Nephron (organoid): Measurements from ENCODE around the gene AAGAB.

Experiments
- H3K27ac Mint-ChIP-seq, 3 experiments: 2 replicates each; pipeline ENCODE4 v1.8.0; 2020; ENCODE audit warnings: mixed read lengths in 3 of 3, mild to moderate bottlenecking in 2 of 3, moderate library complexity in 1 of 3
- H3K27me3 Mint-ChIP-seq: 2 replicates; pipeline ENCODE4 v1.8.0; 2021; ENCODE audit warnings: low read depth, mild to moderate bottlenecking, moderate library complexity, mixed read lengths
- H3K36me3 Mint-ChIP-seq: 2 replicates; pipeline ENCODE4 v1.8.0; 2020; ENCODE audit warnings: low read depth, mixed read lengths
- H3K4me1 Mint-ChIP-seq: 2 replicates; pipeline ENCODE4 v1.8.0; 2020; ENCODE audit warnings: mixed read lengths
- H3K4me3 Mint-ChIP-seq, 3 experiments: 2 replicates each; pipeline ENCODE4 v1.8.0; 2020; ENCODE audit warnings: mild to moderate bottlenecking in 3 of 3, mixed read lengths in 3 of 3, moderate library complexity in 2 of 3
- H3K9me3 Mint-ChIP-seq: 2 replicates; pipeline ENCODE4 v1.8.0; 2020; ENCODE audit warnings: mixed read lengths
- CTCF ChIP-seq, 3 experiments: fragments of 200-600 bp; sonication (generic); IDR thresholded peaks; one replicate each; pipeline ENCODE4 v1.5.0; 2021; ENCODE audit warnings: antibody characterized with exemption in 3 of 3; ENCODE audit not compliant: unreplicated experiment in 3 of 3

The AAGAB gene

GRCh38 chr15:67186688-67187087 lies 67.8 kb downstream of the AAGAB start:
- no peaks in the 10 kb centered on the region for H3K9me3 Mint-ChIP-seq
- no peak overlapping the region for H3K4me3 Mint-ChIP-seq
- H3K4me1 Mint-ChIP-seq: peaks cover 44% of the 10 kb centered on the region
- no peaks in the 10 kb centered on the region for H3K27me3 Mint-ChIP-seq
- H3K36me3 Mint-ChIP-seq: peaks cover 81% of the 10 kb centered on the region
- TF ChIP-seq CTCF (IDR thresholded peaks at IDR 0.05; ENCODE audit: unreplicated experiment in 3 of 3): no peak
- H3K27ac Mint-ChIP-seq: peak overlapping the region; percentile 16 to 55 (median 44)

GRCh38 chr15:67186226-67186649 lies 68.2 kb downstream of the AAGAB start:
- H3K36me3 Mint-ChIP-seq: peaks cover 77% of the 10 kb centered on the region
- H3K4me1 Mint-ChIP-seq: peaks cover 44% of the 10 kb centered on the region
- no peaks in the 10 kb centered on the region for H3K9me3 Mint-ChIP-seq
- TF ChIP-seq CTCF (IDR thresholded peaks at IDR 0.05; ENCODE audit: unreplicated experiment in 3 of 3): no peak
- H3K4me3 Mint-ChIP-seq: no peak overlapping the region
- no peaks in the 10 kb centered on the region for H3K27me3 Mint-ChIP-seq
- H3K27ac Mint-ChIP-seq: peak overlapping the region; percentile 16 to 55 (median 44)

- Mint-ChIP-seq H3K9me3 (no peaks in the 10 kb centered on the region), H3K4me1 (peaks cover 44% of the 10 kb centered on the region), H3K36me3 (peaks cover 72% of the 10 kb centered on the region), H3K4me3 (no peak overlapping the region), H3K27ac (peak overlapping the region; percentile 16 to 55 (median 44)), H3K27me3 (no peaks in the 10 kb centered on the region)
- TF ChIP-seq CTCF (IDR thresholded peaks at IDR 0.05; ENCODE audit: unreplicated experiment in 3 of 3): no peak
Measured at GRCh38 chr15:67185621-67186225, 68.7 kb downstream of the AAGAB start.

- H3K4me3 Mint-ChIP-seq: no peak overlapping the region
- H3K9me3 Mint-ChIP-seq: no peaks in the 10 kb centered on the region
- H3K27ac Mint-ChIP-seq: peak overlapping the region in 1 of 3 experiments; percentile 44
Measured at GRCh38 chr15:67185051-67185450, 69.4 kb downstream of the AAGAB start.

GRCh38 chr15:67184208-67184925 lies 70.1 kb downstream of the AAGAB start:
- H3K4me1 Mint-ChIP-seq: peaks cover 37% of the 10 kb centered on the region
- peaks cover 67% of the 10 kb centered on the region for H3K36me3 Mint-ChIP-seq
- TF ChIP-seq CTCF (IDR thresholded peaks at IDR 0.05; ENCODE audit: unreplicated experiment in 3 of 3): no peak
- H3K27me3 Mint-ChIP-seq: no peaks in the 10 kb centered on the region
- no peak overlapping the region for H3K4me3 Mint-ChIP-seq
- H3K27ac Mint-ChIP-seq: no peak overlapping the region
- no peaks in the 10 kb centered on the region for H3K9me3 Mint-ChIP-seq

More at GRCh38 chr15:67185051-67185450, 69.4 kb downstream of the AAGAB start:
- no peak for TF ChIP-seq CTCF (IDR thresholded peaks at IDR 0.05; ENCODE audit: unreplicated experiment in 3 of 3)
- Mint-ChIP-seq H3K4me1 (peaks cover 44% of the 10 kb centered on the region), H3K27me3 (no peaks in the 10 kb centered on the region), H3K36me3 (peaks cover 66% of the 10 kb centered on the region)
